Right lobe of liver (tissue), 4 donors: Measurements from ENCODE around the gene GNG4.

Experiments
- POLR2A ChIP-seq: fragments of 450-650 bp; IDR thresholded peaks from one replicate; pipeline ENCODE4 v1.6.1; 2017; ENCODE audit warnings: antibody characterized with exemption, mild to moderate bottlenecking
- TF ChIP-seq, protein P1 (sequence below), 4 donors: fragments of 200-600 bp in 3 of 4; fragments of 450-650 bp in 1 of 4; IDR thresholded peaks; one replicate each; pipeline versions ENCODE4 v1.5.1 to v1.8.0; 2016 to 2022; ENCODE audit warnings: antibody characterized with exemption in 4 of 4, mild to moderate bottlenecking in 2 of 4
- donor health status: DM: no; HTN: no; CAD: no.
- donor health status: DM: no; HTN: no; CAD: no.
- donor health status: DM: no; HTN: yes; CAD: no.

DNA sequence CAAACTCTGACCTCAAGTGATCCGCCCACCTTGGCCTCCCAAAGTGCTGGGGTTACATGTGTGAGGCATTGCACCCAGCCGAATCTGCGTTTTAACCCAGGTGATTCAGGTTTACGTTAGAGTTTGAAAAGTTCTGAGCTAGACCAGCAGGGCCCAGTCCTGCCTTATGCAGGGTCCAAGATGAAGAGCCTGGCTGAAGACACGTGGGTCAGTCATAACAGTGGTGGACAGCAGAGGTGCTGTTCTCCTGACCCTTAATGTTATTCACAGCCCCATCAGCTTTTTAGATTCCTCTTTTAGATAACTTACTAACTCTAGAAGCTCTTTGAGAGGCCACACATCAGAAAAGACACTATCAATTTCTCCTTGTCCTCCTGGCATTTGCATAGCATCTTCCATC is 50.0 kb downstream of the GNG4 start:
- TF ChIP-seq, protein P1, sequence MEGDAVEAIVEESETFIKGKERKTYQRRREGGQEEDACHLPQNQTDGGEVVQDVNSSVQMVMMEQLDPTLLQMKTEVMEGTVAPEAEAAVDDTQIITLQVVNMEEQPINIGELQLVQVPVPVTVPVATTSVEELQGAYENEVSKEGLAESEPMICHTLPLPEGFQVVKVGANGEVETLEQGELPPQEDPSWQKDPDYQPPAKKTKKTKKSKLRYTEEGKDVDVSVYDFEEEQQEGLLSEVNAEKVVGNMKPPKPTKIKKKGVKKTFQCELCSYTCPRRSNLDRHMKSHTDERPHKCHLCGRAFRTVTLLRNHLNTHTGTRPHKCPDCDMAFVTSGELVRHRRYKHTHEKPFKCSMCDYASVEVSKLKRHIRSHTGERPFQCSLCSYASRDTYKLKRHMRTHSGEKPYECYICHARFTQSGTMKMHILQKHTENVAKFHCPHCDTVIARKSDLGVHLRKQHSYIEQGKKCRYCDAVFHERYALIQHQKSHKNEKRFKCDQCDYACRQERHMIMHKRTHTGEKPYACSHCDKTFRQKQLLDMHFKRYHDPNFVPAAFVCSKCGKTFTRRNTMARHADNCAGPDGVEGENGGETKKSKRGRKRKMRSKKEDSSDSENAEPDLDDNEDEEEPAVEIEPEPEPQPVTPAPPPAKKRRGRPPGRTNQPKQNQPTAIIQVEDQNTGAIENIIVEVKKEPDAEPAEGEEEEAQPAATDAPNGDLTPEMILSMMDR (IDR thresholded peaks at IDR 0.05), result no peak
- TF ChIP-seq POLR2A, result no peak
